AG09309 (cell line): ENCODE measurements around the gene PADI3.

Experiments used
- DNase-seq: peaks from one replicate; pipeline ENCODE4 v3.0.0-alpha.2; 2010; ENCODE audit warnings: low read depth
- H3K4me3 ChIP-seq: 2 replicates; pipeline ENCODE4 v1.5.1; 2011; ENCODE audit warnings: mild to moderate bottlenecking, low read depth, low read length, moderate library complexity; ENCODE audit not compliant: control insufficient read depth
- TF ChIP-seq, protein P1 (sequence below): IDR thresholded peaks from 2 replicates; pipeline ENCODE4 v1.5.1; 2011; ENCODE audit warnings: mild to moderate bottlenecking, low read depth, low read length, inconsistent platforms; ENCODE audit not compliant: insufficient read depth, control insufficient read depth; ENCODE audit errors: missing control alignments

The PADI3 gene

DNA sequence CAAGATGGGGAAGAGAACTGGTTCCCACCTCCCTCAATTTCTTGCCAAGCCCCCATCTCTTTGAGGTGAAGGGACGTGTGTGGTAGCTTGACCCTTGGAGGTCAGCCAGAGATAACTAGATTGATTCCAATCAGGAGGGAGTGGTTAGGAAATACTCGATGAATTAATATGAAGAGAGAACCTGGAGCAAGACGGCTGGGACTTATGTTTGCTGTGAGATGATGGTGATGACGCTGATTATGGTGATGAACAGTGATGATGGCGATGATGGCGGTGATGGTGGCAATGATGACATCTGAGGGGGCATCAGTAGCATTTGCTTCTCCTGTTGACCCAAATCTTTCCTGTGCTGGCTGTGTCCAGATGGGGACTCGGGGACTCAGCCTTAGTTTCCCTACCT, 43.2 kb upstream of the PADI3 start:
- no peak for DNase-seq
- H3K4me3 ChIP-seq = no peak overlapping the region
- TF ChIP-seq, protein P1, sequence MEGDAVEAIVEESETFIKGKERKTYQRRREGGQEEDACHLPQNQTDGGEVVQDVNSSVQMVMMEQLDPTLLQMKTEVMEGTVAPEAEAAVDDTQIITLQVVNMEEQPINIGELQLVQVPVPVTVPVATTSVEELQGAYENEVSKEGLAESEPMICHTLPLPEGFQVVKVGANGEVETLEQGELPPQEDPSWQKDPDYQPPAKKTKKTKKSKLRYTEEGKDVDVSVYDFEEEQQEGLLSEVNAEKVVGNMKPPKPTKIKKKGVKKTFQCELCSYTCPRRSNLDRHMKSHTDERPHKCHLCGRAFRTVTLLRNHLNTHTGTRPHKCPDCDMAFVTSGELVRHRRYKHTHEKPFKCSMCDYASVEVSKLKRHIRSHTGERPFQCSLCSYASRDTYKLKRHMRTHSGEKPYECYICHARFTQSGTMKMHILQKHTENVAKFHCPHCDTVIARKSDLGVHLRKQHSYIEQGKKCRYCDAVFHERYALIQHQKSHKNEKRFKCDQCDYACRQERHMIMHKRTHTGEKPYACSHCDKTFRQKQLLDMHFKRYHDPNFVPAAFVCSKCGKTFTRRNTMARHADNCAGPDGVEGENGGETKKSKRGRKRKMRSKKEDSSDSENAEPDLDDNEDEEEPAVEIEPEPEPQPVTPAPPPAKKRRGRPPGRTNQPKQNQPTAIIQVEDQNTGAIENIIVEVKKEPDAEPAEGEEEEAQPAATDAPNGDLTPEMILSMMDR = no peak

DNA sequence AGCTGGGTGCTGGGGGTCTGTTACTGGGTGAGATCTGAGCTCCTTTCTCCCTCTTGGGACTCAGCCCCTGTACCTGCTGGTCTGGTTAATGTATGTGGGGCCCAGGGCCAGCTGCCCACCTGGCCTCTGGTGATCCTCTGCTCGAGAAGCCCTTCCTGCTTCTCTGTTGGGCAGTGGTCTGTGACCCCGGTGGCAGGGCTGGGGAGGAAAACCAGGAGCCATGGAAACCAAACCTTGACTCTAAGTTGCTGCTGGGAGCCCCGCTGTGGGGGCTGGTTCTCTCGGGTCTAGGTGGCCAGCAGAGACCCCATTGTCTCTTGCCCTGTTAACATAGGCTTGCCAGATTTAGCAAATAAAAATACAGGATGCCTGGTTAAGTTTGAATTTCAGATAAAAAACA, 42.7 kb upstream of the PADI3 start:
- DNase-seq = no peak
- TF ChIP-seq, protein P1 = no peak
- H3K4me3 ChIP-seq = no peak overlapping the region

DNA sequence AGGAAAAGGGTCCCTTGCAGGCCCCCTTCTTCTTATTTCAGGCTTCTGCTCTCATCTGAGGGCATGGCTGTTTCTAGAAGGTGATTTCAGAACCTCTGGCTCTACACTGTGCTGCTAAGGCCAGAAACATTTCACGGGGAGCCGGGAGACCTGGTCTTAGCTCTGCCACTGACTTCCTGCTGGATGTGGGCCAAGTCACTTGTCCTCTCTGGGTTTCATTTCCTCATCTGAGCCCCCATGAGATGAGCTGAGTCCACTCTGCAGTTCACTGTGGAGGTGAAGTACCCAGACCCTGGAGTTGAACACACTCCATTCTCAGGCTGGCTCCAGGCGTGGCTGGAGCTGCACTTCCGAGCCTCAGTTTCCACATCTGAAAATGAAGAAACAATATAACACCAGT, 41.9 kb upstream of the PADI3 start:
- TF ChIP-seq, protein P1 = no peak
- no peak overlapping the region for H3K4me3 ChIP-seq
- DNase-seq = no peak

DNA sequence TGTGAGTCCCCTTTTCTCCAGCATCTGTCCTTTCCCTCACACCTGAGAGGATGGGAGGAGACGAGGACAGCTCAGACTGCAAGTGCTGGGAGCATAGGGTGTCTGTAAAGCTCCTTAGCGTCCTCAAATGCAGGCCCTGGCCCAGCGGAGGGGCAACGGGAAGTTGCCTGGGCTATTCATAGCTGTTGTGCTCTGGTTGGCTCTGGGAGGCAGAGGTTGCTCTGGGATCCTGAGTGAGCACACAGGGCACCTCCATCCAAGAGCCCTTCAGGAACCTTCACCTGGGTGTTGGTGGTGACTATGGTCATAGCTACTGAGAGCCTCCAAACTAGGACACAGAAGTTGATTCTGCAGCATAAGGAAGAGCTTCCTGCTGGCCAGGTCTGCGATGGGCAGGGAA, 41.4 kb upstream of the PADI3 start:
- no peak for DNase-seq
- TF ChIP-seq, protein P1 = no peak
- H3K4me3 ChIP-seq = no peak overlapping the region

DNA sequence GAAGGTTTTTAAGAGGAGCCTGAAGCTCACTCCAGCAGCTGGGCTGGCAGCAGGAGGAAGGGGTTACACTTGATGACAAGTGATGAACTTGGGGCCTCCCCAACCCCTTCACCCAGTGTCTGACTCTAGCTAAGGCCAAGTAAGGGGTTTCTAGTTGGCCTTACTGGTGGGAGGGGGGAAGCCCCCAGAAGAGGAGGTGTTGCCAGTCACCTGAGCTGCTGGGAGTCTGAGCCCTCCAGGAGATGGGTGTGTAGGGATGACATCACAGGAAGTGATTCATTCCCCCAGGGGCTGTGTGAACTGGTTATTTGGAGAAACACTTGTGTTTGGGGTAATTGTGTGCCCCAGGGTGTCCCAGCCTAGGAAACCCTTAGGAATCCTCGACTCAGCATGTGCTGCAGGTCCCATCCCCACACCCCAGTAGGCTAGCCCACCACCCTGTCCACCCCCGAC, 40.9 kb upstream of the PADI3 start:
- no peak for DNase-seq
- H3K4me3 ChIP-seq = no peak overlapping the region
- TF ChIP-seq, protein P1 = no peak

DNA sequence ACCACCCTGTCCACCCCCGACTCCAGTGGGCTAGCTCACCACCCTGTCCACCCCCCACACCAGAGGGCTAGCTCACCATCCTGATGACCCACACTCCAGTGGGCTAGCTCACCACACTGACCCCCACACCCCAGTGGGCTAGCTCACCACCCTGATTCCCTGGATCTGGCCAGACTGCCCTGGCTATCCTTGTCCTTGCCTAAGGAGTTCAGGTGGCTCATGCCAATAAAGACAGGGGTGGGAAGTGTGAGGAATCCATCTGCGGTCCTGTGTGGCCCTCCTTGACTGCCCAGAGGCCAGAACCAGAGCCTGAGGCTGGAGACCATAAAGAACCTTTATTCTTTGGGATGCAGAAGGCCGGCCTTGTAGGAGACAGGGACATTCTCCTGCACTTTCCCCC, 40.4 kb upstream of the PADI3 start:
- no peak for DNase-seq
- TF ChIP-seq, protein P1 = no peak
- H3K4me3 ChIP-seq = no peak overlapping the region

DNA sequence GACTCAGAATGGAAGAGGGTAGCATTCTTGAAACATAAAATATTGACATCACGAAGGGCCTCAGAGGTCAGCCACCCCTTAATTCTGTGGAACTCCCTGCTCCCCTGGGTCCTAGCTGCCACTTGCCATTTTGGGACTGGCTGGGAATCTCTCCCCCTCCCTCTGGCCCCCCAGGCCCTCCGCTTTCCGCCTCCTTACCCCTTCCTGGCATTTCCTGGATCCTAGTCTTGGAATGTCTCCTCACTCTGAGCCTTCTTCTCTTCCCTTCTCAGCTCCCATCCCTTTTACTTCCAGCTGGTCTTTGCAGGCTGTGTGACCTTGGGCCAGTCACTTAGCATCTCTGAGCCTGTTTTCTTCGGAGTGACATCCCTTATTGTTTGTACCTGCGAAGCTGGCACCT, 39.5 kb upstream of the PADI3 start:
- H3K4me3 ChIP-seq = no peak overlapping the region
- DNase-seq = no peak
- TF ChIP-seq, protein P1 = no peak
